ENCODE results near the gene PNPLA3.

Gene PNPLA3

DNA sequence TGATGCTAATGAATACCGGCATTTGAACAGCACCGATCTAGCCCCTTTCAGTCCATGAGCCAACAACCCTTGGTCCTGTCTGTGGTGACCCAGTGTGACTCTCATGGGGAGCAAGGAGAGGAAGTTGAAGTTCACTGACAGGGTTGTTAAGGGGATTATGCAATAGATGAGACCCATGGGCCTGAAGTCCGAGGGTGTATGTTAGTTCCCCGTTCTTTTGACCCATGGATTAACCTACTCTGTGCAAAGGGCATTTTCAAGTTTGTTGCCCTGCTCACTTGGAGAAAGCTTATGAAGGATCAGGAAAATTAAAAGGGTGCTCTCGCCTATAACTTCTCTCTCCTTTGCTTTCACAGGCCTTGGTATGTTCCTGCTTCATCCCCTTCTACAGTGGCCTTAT, 4.9 kb downstream of the PNPLA3 start:
- TF ChIP-seq, protein P1, sequence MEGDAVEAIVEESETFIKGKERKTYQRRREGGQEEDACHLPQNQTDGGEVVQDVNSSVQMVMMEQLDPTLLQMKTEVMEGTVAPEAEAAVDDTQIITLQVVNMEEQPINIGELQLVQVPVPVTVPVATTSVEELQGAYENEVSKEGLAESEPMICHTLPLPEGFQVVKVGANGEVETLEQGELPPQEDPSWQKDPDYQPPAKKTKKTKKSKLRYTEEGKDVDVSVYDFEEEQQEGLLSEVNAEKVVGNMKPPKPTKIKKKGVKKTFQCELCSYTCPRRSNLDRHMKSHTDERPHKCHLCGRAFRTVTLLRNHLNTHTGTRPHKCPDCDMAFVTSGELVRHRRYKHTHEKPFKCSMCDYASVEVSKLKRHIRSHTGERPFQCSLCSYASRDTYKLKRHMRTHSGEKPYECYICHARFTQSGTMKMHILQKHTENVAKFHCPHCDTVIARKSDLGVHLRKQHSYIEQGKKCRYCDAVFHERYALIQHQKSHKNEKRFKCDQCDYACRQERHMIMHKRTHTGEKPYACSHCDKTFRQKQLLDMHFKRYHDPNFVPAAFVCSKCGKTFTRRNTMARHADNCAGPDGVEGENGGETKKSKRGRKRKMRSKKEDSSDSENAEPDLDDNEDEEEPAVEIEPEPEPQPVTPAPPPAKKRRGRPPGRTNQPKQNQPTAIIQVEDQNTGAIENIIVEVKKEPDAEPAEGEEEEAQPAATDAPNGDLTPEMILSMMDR (conservative IDR thresholded peaks at IDR 0.05; ENCODE audit: control insufficient read depth, insufficient read depth, low read depth, low read length) = no peak
- no peak overlapping the region for H3K4me3 ChIP-seq (ENCODE audit: control insufficient read depth, low read depth, low read length)
- DNase-seq (ENCODE audit: low read depth) = no peak

GRCh38 chr22:43928908-43929307, 5.3 kb downstream of the PNPLA3 start:
- TF ChIP-seq, protein P1 (conservative IDR thresholded peaks at IDR 0.05; ENCODE audit: control insufficient read depth, insufficient read depth, low read depth, low read length) = no peak
- no peak overlapping the region for H3K4me3 ChIP-seq (ENCODE audit: control insufficient read depth, low read depth, low read length)
- DNase-seq (ENCODE audit: low read depth) = no peak

GRCh38 chr22:43931771-43932170, 8.2 kb downstream of the PNPLA3 start:
- no peak overlapping the region for H3K4me3 ChIP-seq (ENCODE audit: control insufficient read depth, low read depth, low read length)
- TF ChIP-seq, protein P1 (conservative IDR thresholded peaks at IDR 0.05; ENCODE audit: control insufficient read depth, insufficient read depth, low read depth, low read length) = no peak
- DNase-seq (ENCODE audit: low read depth) = no peak

DNA sequence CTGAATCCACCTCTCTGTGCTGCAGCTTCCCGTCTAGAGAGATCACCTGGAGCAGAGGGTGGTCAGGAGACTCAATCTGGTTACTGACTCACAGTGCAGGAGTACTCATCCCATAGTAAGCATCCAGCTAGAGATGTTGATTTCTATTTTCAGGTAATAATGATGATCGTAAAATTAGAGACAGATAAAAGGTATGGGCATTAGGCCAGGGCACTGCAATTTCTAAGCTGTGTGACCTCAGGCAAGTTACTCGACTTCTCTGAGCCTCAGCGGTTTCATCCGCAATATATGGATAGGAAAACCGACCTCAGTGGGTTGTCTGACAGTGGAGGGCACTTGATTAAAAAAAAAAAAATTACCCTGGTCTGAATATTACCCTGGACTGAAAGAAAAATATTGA, 17.8 kb downstream of the PNPLA3 start:
- TF ChIP-seq, protein P1 (conservative IDR thresholded peaks at IDR 0.05; ENCODE audit: control insufficient read depth, insufficient read depth, low read depth, low read length) = no peak
- H3K4me3 ChIP-seq (ENCODE audit: control insufficient read depth, low read depth, low read length) = no peak overlapping the region
- no peak for DNase-seq (ENCODE audit: low read depth)

- no peak for DNase-seq (ENCODE audit: low read depth)
- TF ChIP-seq, protein P1 (conservative IDR thresholded peaks at IDR 0.05; ENCODE audit: control insufficient read depth, insufficient read depth, low read depth, low read length) = no peak
- no peak overlapping the region for H3K4me3 ChIP-seq (ENCODE audit: control insufficient read depth, low read depth, low read length)
These were observed 21.2 kb downstream of the PNPLA3 start for GRCh38 chr22:43944670-43945430.

DNA sequence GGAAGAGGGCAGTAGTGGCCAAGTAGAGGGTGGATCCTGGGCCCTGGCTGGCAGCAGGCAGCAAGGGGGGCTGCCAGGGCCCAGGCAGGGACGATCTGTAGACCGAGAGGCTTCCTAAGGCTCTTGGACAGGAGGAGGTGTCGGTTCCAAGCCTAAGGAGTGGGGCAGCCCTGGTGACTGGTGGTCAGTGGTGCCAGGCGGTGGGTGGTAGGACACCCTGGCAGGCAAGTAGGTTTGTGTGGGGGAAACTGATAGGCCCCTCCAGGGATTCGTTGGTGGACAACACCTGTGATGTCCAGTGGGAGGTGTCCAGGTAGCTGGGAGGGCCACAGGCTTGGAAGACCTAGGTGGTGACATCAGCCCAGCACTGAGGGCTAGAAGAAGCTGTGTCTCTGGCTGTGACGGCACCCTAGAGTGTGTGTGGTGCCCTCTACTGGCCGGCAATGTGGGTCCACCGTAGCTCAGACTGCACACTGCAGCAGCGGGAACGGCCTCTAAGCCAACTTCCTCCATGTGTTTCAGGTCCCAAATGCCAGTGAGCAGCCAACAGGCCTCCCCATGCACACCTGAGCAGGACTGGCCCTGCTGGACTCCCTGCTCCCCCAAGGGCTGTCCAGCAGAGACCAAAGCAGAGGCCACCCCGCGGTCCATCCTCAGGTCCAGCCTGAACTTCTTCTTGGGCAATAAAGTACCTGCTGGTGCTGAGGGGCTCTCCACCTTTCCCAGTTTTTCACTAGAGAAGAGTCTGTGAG, 22.2 kb downstream of the PNPLA3 start:
- TF ChIP-seq, protein P1 (conservative IDR thresholded peaks at IDR 0.05; ENCODE audit: control insufficient read depth, insufficient read depth, low read depth, low read length) = peak; percentile 78
- H3K4me3 ChIP-seq (ENCODE audit: control insufficient read depth, low read depth, low read length) = no peak overlapping the region
- peak; percentile 61 for DNase-seq (ENCODE audit: low read depth)
